Measurements from ENCODE around the gene FAM229A. TPM values are rescaled to one million over a fixed set of nuclear protein-coding genes. Genes with fewer than 3 reads are reported as not detected.
A peak's percentile ranks its signal among the peaks of the same experiment; 100 is the strongest.
"Not testable (repeated sequence)": the region's sequence is repeated elsewhere in the genome, so short reads cannot be mapped to it uniquely, and the experiment has no call there.

Gene FAM229A
- total and polyA plus RNA-seq, 8 donors = 1.9 to 21.8 (median 5.0) TPM

DNA sequence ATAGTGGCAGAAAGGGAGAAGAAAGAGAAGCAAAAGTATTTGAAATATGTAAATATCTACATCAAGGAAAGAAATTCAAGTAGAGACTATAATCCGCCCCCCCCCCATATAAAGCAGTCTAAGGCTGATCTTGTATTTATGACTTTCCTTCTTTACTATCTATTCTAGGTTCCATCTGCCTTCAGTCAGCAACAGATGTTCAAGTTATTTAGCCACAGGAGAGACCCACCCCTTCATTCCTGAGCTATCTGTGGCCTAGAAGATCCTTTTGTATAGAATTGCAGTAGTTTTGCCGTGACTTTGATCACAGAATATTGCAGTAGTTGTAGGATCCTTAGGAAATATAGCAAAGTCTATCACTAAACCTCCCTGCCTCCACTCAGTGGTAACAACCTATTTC lies 42.7 kb upstream of the FAM229A start:
- DNase-seq (no peak), FAIRE-seq (no peak), ATAC-seq (no peak)
- WGBS, 2 donors = 35 to 41% methylated on average over 2 of the region's 2 CpGs
- no peak overlapping the region for H3K4me3 ChIP-seq
- H3K36me3 ChIP-seq = no peaks in the 10 kb centered on the region
- H3K27ac ChIP-seq = no peak overlapping the region
- no peaks in the 10 kb centered on the region for H3K27me3 ChIP-seq
- H3K4me1 ChIP-seq = peaks cover 0 to 3% (median 0%) of the 10 kb centered on the region in 3 donors
- TF ChIP-seq, protein P1, sequence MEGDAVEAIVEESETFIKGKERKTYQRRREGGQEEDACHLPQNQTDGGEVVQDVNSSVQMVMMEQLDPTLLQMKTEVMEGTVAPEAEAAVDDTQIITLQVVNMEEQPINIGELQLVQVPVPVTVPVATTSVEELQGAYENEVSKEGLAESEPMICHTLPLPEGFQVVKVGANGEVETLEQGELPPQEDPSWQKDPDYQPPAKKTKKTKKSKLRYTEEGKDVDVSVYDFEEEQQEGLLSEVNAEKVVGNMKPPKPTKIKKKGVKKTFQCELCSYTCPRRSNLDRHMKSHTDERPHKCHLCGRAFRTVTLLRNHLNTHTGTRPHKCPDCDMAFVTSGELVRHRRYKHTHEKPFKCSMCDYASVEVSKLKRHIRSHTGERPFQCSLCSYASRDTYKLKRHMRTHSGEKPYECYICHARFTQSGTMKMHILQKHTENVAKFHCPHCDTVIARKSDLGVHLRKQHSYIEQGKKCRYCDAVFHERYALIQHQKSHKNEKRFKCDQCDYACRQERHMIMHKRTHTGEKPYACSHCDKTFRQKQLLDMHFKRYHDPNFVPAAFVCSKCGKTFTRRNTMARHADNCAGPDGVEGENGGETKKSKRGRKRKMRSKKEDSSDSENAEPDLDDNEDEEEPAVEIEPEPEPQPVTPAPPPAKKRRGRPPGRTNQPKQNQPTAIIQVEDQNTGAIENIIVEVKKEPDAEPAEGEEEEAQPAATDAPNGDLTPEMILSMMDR (IDR thresholded peaks at IDR 0.05) = no peak
- no peaks in the 10 kb centered on the region for H3K9me3 ChIP-seq
- intact Hi-C loops (cut with DNase I) = no loop called here

DNA sequence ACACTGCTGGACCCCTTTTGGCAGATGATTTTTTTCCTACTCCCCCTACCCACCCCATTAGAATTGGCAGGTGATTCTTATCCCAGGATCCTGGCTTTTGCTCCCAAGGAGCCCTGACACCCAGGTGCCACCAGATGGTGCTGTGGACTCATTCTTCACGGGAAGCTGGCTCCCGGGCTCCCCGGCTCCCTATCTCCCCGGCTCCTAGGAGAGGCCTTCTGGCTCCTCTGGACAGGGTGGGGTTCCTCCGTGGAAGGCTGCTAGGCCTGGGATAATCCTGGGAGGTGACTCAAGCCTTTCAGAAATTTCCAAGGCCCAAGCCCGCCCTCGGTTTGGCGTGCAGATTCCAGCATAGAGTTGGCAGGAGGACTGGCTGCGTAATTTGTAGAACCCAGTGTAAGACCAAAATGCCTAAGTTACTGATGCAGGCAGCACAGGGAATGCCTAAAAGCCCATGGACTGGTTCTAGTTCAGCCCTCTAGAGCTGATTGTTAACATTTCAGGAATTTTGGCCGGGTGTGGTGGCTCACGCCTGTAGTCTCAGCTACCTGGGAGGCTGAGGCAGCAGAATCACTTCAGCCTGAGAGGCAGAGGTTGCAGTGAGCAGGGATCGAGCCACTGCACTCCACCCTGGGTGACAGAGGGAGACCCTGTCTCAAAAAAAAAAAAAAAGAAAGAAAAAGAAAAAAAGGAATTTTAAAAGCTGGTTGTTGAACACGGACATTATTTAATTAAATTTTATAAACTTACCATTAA lies 38.8 kb upstream of the FAM229A start:
- no peaks in the 10 kb centered on the region for H3K27me3 ChIP-seq
- no peak for FAIRE-seq

DNA sequence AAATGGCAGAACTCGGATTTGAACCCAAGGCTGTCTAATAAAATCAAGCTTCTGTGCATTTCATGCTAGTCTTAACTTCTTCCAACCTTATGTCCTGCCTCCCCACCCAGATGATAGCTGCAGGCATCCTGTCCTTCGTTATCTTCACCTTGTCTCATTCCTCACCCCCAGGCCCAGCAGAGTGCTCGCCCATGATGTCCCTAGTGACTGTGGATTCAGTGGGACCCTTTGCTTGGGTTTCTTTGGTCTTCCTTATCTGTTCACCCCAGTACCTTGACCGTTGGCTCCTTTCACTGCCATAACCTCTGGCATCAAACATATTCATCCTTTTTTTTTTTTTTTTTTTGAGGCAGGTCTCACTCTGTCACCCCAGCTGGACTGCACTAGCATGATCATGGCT lies 37.6 kb upstream of the FAM229A start:
- Histone ChIP-seq H3K27ac (no peak overlapping the region), H3K36me3 (no peaks in the 10 kb centered on the region), H3K9me3 (no peaks in the 10 kb centered on the region), H3K4me3 (no peak overlapping the region), H3K4me1 (peaks cover 0 to 3% (median 0%) of the 10 kb centered on the region in 3 donors), H3K27me3 (no peaks in the 10 kb centered on the region)
- FAIRE-seq = no peak
- ATAC-seq = no peak
- intact Hi-C loops (cut with DNase I) = no loop called here
- WGBS, 2 donors = 60 to 65% methylated on average over 4 of the region's 4 CpGs
- TF ChIP-seq, protein P1 (IDR thresholded peaks at IDR 0.05) = no peak
- DNase-seq = no peak

More for the DNA sequence above, 38.8 kb upstream of the FAM229A start:
- Histone ChIP-seq H3K27ac (no peak overlapping the region), H3K4me1 (peaks cover 0 to 3% (median 0%) of the 10 kb centered on the region in 3 donors), H3K36me3 (no peaks in the 10 kb centered on the region), H3K4me3 (no peak overlapping the region), H3K9me3 (no peaks in the 10 kb centered on the region)
- DNase-seq = peak; percentile 70 to 91 (median 83)
- intact Hi-C loops (cut with DNase I) = no loop called here
- peak; percentile 89 to 99 (median 98) for ATAC-seq
- TF ChIP-seq, protein P1 (IDR thresholded peaks at IDR 0.05) = peak; percentile 67 to 82 (median 74)
- 44% methylated on average over 13 of the region's 13 CpGs for WGBS, 2 donors

DNA sequence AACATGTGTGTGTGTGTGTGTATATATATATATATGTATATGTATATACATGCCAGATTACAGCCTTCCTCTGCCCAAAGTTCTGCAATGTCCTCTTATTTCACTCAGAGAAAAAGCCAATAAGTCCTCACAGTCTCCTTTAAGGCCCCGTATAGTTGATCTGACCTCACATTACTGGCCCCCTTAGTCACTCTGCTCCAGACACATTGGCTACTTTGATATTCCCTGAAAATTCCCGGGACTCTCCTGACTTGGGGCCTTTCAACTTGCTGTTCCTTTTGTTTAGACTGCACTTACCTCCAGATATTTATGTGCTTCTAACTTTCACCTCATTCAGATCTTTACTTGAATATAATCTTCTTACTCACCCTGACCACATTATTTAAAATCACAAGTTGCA lies 36.1 kb upstream of the FAM229A start:
- H3K4me1 ChIP-seq = peaks cover under 1 to 5% (median 2%) of the 10 kb centered on the region in 3 donors
- DNase-seq (no peak), FAIRE-seq (no peak), ATAC-seq (no peak)
- no peaks in the 10 kb centered on the region for H3K36me3 ChIP-seq
- TF ChIP-seq, protein P1 (IDR thresholded peaks at IDR 0.05) = no peak
- H3K27me3 ChIP-seq = no peaks in the 10 kb centered on the region
- intact Hi-C loops (cut with DNase I) = no loop called here
- no peak overlapping the region for H3K27ac ChIP-seq
- H3K9me3 ChIP-seq = no peaks in the 10 kb centered on the region
- WGBS, 2 donors = 59 to 66% methylated on average over 2 of the region's 2 CpGs
- no peak overlapping the region for H3K4me3 ChIP-seq

DNA sequence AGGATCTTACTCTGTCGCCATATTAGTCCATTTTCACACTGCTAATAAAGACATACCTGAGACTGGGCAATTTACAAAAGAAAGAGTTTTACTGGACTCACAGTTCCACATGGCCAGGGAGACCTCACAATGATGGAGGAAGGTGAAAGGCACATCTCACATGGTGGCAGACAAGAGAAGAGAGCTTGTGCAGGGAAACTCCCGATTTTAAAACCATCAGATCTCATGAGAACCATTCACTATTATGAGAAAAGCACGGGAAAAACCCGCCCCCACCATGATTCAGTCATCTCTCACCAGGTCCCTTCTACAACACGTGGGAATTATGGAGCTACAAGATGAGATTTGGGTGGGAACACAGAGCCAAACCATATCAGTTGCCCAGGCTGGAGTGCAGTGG lies 34.2 kb upstream of the FAM229A start:
- ATAC-seq; H3K4me3 ChIP-seq; H3K27ac ChIP-seq; intact Hi-C loops (cut with DNase I); DNase-seq; H3K9me3 ChIP-seq; H3K27me3 ChIP-seq; H3K36me3 ChIP-seq; FAIRE-seq: not testable (repeated sequence)
- peaks cover 9 to 22% (median 15%) of the 10 kb centered on the region in 3 donors for H3K4me1 ChIP-seq
- WGBS, 2 donors = 78 to 86% methylated on average over 5 of the region's 5 CpGs

Measured in pancreas (tissue), 10 donors.